ENCODE measurements around the gene PTPN3.
"Not testable (repeated sequence)": the region's sequence is repeated elsewhere in the genome, so short reads cannot be mapped to it uniquely, and the experiment has no call there.

PTPN3 gene

GRCh38 chr9:109381011-109381729 lies 116.9 kb downstream of the PTPN3 start:
- DNase-seq (ENCODE audit: insufficient read length) (peak; percentile 36), FAIRE-seq (peak; percentile 92)
- TF ChIP-seq POLR2A (IDR thresholded peaks at IDR 0.05; ENCODE audit: low read depth, low read length): no peak
- TF ChIP-seq POLR2AphosphoS5 (IDR thresholded peaks at IDR 0.05; ENCODE audit: low read depth, low read length): no peak

- DNase-seq (ENCODE audit: insufficient read length) (no peak), FAIRE-seq (no peak)
- TF ChIP-seq POLR2A (IDR thresholded peaks at IDR 0.05; ENCODE audit: low read depth, low read length) (no peak), POLR2AphosphoS5 (IDR thresholded peaks at IDR 0.05; ENCODE audit: low read depth, low read length) (no peak), TAF1 (IDR thresholded peaks at IDR 0.05; ENCODE audit: borderline replicate concordance, low read depth, low read length) (no peak)
These were observed 118.6 kb downstream of the PTPN3 start for GRCh38 chr9:109379513-109379912.

GRCh38 chr9:109378316-109378715 lies 119.8 kb downstream of the PTPN3 start:
- no peak for DNase-seq (ENCODE audit: insufficient read length)
- FAIRE-seq: no peak
- TF ChIP-seq POLR2A (IDR thresholded peaks at IDR 0.05; ENCODE audit: low read depth, low read length) (no peak), TAF1 (IDR thresholded peaks at IDR 0.05; ENCODE audit: borderline replicate concordance, low read depth, low read length) (no peak), POLR2AphosphoS5 (IDR thresholded peaks at IDR 0.05; ENCODE audit: low read depth, low read length) (no peak)

GRCh38 chr9:109372246-109372645 lies 125.9 kb downstream of the PTPN3 start:
- no peak for DNase-seq (ENCODE audit: insufficient read length)
- TF ChIP-seq POLR2AphosphoS5 (IDR thresholded peaks at IDR 0.05; ENCODE audit: low read depth, low read length) (no peak), POLR2A (IDR thresholded peaks at IDR 0.05; ENCODE audit: low read depth, low read length) (no peak), TAF1 (IDR thresholded peaks at IDR 0.05; ENCODE audit: borderline replicate concordance, low read depth, low read length) (no peak)
- FAIRE-seq: no peak

GRCh38 chr9:109371374-109371773 lies 126.7 kb downstream of the PTPN3 start:
- TF ChIP-seq TAF1 (IDR thresholded peaks at IDR 0.05; ENCODE audit: borderline replicate concordance, low read depth, low read length) (no peak), POLR2AphosphoS5 (IDR thresholded peaks at IDR 0.05; ENCODE audit: low read depth, low read length) (no peak), POLR2A (IDR thresholded peaks at IDR 0.05; ENCODE audit: low read depth, low read length) (no peak)
- DNase-seq (ENCODE audit: insufficient read length) (no peak), FAIRE-seq (no peak)

- DNase-seq (ENCODE audit: insufficient read length): no peak
- TF ChIP-seq TAF1 (IDR thresholded peaks at IDR 0.05; ENCODE audit: borderline replicate concordance, low read depth, low read length): no peak
- TF ChIP-seq POLR2A (IDR thresholded peaks at IDR 0.05; ENCODE audit: low read depth, low read length): no peak
- no peak for TF ChIP-seq POLR2AphosphoS5 (IDR thresholded peaks at IDR 0.05; ENCODE audit: low read depth, low read length)
- no peak for FAIRE-seq
These were observed 128.8 kb downstream of the PTPN3 start for GRCh38 chr9:109369285-109369684.

- TF ChIP-seq POLR2AphosphoS5 (IDR thresholded peaks at IDR 0.05; ENCODE audit: low read depth, low read length) (no peak), TAF1 (IDR thresholded peaks at IDR 0.05; ENCODE audit: borderline replicate concordance, low read depth, low read length) (no peak), POLR2A (IDR thresholded peaks at IDR 0.05; ENCODE audit: low read depth, low read length) (no peak)
- no peak for FAIRE-seq
- DNase-seq (ENCODE audit: insufficient read length): no peak
These were observed 137.3 kb downstream of the PTPN3 start for GRCh38 chr9:109360771-109361170.

GRCh38 chr9:109358968-109359603 lies 139.0 kb downstream of the PTPN3 start:
- not testable (repeated sequence) for FAIRE-seq

GRCh38 chr9:109355564-109356297 lies 142.4 kb downstream of the PTPN3 start:
- DNase-seq (ENCODE audit: insufficient read length): no peak
- FAIRE-seq: no peak
- TF ChIP-seq POLR2A (IDR thresholded peaks at IDR 0.05; ENCODE audit: low read depth, low read length): no peak
- no peak for TF ChIP-seq POLR2AphosphoS5 (IDR thresholded peaks at IDR 0.05; ENCODE audit: low read depth, low read length)
- no peak for TF ChIP-seq TAF1 (IDR thresholded peaks at IDR 0.05; ENCODE audit: borderline replicate concordance, low read depth, low read length)

More at GRCh38 chr9:109358968-109359603, 139.0 kb downstream of the PTPN3 start:
- not testable (repeated sequence) for DNase-seq (ENCODE audit: insufficient read length)

GRCh38 chr9:109354190-109354589 lies 143.9 kb downstream of the PTPN3 start:
- no peak for FAIRE-seq
- no peak for DNase-seq (ENCODE audit: insufficient read length)
- no peak for TF ChIP-seq POLR2AphosphoS5 (IDR thresholded peaks at IDR 0.05; ENCODE audit: low read depth, low read length)
- no peak for TF ChIP-seq POLR2A (IDR thresholded peaks at IDR 0.05; ENCODE audit: low read depth, low read length)
- no peak for TF ChIP-seq TAF1 (IDR thresholded peaks at IDR 0.05; ENCODE audit: borderline replicate concordance, low read depth, low read length)

- TF ChIP-seq TAF1 (IDR thresholded peaks at IDR 0.05; ENCODE audit: borderline replicate concordance, low read depth, low read length) (no peak), POLR2AphosphoS5 (IDR thresholded peaks at IDR 0.05; ENCODE audit: low read depth, low read length) (no peak), POLR2A (IDR thresholded peaks at IDR 0.05; ENCODE audit: low read depth, low read length) (no peak)
- FAIRE-seq: no peak
- no peak for DNase-seq (ENCODE audit: insufficient read length)
These were observed 147.1 kb downstream of the PTPN3 start for GRCh38 chr9:109351032-109351431.

GRCh38 chr9:109349421-109349846 lies 148.7 kb downstream of the PTPN3 start:
- TF ChIP-seq POLR2A (IDR thresholded peaks at IDR 0.05; ENCODE audit: low read depth, low read length) (no peak), POLR2AphosphoS5 (IDR thresholded peaks at IDR 0.05; ENCODE audit: low read depth, low read length) (no peak), TAF1 (IDR thresholded peaks at IDR 0.05; ENCODE audit: borderline replicate concordance, low read depth, low read length) (no peak)
- FAIRE-seq (no peak), DNase-seq (ENCODE audit: insufficient read length) (no peak)

All from GM12892 (cell line).